22Rv1 (cell line): ENCODE measurements around the gene ANKRA2.

Source experiments
- ZFX ChIP-seq: fragments of 450-650 bp; IDR thresholded peaks from 2 replicates; pipeline ENCODE4 v1.6.1; 2017; ENCODE audit warnings: antibody characterized with exemption, borderline replicate concordance
- TF ChIP-seq, protein P1 (sequence below): fragments of 450-650 bp; IDR thresholded peaks from 2 replicates; pipeline ENCODE4 v1.5.1; 2017; ENCODE audit warnings: mild to moderate bottlenecking

GRCh38 chr5:73564018-73564417 is 1.4 kb downstream of the ANKRA2 start:
- TF ChIP-seq, protein P1, sequence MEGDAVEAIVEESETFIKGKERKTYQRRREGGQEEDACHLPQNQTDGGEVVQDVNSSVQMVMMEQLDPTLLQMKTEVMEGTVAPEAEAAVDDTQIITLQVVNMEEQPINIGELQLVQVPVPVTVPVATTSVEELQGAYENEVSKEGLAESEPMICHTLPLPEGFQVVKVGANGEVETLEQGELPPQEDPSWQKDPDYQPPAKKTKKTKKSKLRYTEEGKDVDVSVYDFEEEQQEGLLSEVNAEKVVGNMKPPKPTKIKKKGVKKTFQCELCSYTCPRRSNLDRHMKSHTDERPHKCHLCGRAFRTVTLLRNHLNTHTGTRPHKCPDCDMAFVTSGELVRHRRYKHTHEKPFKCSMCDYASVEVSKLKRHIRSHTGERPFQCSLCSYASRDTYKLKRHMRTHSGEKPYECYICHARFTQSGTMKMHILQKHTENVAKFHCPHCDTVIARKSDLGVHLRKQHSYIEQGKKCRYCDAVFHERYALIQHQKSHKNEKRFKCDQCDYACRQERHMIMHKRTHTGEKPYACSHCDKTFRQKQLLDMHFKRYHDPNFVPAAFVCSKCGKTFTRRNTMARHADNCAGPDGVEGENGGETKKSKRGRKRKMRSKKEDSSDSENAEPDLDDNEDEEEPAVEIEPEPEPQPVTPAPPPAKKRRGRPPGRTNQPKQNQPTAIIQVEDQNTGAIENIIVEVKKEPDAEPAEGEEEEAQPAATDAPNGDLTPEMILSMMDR = no peak
- TF ChIP-seq ZFX = no peak
